ENCODE data around the gene GATAD2B.

DNA sequence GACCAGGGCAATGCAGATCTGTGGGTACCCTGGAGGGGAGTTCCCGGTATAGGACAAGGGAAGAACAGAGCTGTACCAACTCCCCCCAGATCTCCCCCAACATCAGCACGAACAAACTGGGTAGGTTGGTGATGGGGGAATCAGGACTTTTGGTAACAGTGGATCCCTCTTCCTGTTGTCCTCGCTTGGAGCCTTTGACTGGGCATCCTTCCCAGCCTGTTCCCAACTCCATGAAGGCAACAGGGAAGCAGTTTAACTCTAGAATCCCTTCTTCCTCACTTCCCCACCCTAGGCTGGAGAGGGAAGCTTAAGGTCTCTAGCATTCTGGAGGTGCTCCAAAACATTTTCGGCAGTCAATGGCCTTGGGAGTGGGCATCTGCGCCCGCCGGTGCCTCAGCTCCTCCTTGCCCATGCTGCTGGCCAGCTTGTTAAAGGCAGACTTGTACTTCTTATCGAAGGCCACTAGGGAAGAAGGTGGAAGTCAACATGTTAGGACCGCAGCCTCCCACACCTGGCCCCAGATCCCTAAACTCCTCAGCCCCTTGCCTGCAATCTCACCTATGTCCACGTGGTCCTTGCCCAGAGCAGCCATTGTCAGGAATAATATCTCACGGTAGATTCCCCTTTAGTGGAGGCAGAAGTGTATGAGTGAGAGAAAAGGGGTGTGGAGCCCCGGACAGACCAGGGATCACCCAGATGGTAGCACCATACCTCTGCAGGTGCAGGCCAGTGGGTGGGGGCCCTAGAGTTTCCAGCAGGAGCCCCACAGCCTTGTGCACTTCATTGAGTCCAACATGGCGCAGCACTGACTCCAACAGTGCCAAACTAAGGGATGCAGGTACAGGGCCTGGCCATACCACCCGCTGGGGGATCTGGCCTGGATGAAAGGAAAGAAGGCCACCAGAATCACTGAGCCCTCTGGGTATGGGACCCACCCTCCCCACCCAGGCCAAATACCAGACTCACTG lies 7.5 kb upstream of the GATAD2B start:
- TF ChIP-seq, protein P1, sequence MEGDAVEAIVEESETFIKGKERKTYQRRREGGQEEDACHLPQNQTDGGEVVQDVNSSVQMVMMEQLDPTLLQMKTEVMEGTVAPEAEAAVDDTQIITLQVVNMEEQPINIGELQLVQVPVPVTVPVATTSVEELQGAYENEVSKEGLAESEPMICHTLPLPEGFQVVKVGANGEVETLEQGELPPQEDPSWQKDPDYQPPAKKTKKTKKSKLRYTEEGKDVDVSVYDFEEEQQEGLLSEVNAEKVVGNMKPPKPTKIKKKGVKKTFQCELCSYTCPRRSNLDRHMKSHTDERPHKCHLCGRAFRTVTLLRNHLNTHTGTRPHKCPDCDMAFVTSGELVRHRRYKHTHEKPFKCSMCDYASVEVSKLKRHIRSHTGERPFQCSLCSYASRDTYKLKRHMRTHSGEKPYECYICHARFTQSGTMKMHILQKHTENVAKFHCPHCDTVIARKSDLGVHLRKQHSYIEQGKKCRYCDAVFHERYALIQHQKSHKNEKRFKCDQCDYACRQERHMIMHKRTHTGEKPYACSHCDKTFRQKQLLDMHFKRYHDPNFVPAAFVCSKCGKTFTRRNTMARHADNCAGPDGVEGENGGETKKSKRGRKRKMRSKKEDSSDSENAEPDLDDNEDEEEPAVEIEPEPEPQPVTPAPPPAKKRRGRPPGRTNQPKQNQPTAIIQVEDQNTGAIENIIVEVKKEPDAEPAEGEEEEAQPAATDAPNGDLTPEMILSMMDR (IDR thresholded peaks at IDR 0.05): no peak
- no peak for TF ChIP-seq POLR2A (IDR thresholded peaks at IDR 0.05)

Measured in esophagus squamous epithelium (tissue), 4 donors.